WTC11 (cell line): ENCODE measurements around the gene ARPC5.

Source experiments
- CTCF ChIP-seq: fragments of 200-600 bp; IDR thresholded peaks from 2 replicates; pipeline ENCODE4 v1.8.0; 2022; ENCODE audit warnings: antibody characterized with exemption
- ETV6 ChIP-seq: sonication (generic); formaldehyde crosslinking; IDR thresholded peaks from 2 replicates; pipeline ENCODE4 v1.8.1; 2022; ENCODE audit warnings: mild to moderate bottlenecking, missing genetic modification reagents
- MAX ChIP-seq: sonication (generic); formaldehyde crosslinking; IDR thresholded peaks from 2 replicates; pipeline ENCODE4 v1.8.0; 2022; ENCODE audit warnings: mild to moderate bottlenecking, missing genetic modification reagents
- USF2 ChIP-seq: sonication (generic); formaldehyde crosslinking; IDR thresholded peaks from 2 replicates; pipeline ENCODE4 v1.8.1; 2023; ENCODE audit warnings: mild to moderate bottlenecking, missing genetic modification reagents, moderate library complexity

GRCh38 chr1:183676586-183677189 lies 41.1 kb upstream of the ARPC5 start:
- TF ChIP-seq CTCF (no peak), MAX (CRISPR knock-in tag) (no peak), USF2 (CRISPR knock-in tag) (no peak), ETV6 (CRISPR knock-in tag) (no peak)
